HPDE6-E6E7 (cell line): ENCODE data around the gene BSDC1.
A peak's percentile ranks its signal among the peaks of the same experiment; 100 is the strongest.

ENCODE experiments used
- DNase-seq: peaks from one replicate; pipeline ENCODE4 v3.0.0; 2011; ENCODE audit warnings: missing footprints; ENCODE audit errors: extremely low spot score

Gene BSDC1

GRCh38 chr1:32336963-32337675, 57.1 kb downstream of the BSDC1 start:
- no peak for DNase-seq

- DNase-seq, result no peak
Observed at GRCh38 chr1:32336591-32336932, 57.7 kb downstream of the BSDC1 start.

GRCh38 chr1:32335790-32336590, 58.3 kb downstream of the BSDC1 start, which contains the start of gene MARCKSL1:
Gene MARCKSL1 (minus strand): TSS chr1:32336233. CDS start chr1:32336033, 200 bp downstream.
- DNase-seq, result peak; percentile 32

- DNase-seq, result no peak
Observed at GRCh38 chr1:32335535-32335789, 58.8 kb downstream of the BSDC1 start.

GRCh38 chr1:32334864-32335534, 59.2 kb downstream of the BSDC1 start:
- no peak for DNase-seq

GRCh38 chr1:32334274-32334861, 59.9 kb downstream of the BSDC1 start:
- DNase-seq, result no peak

- DNase-seq, result no peak
Observed at GRCh38 chr1:32333251-32333963, 60.8 kb downstream of the BSDC1 start.

GRCh38 chr1:32332290-32333079, 61.8 kb downstream of the BSDC1 start:
- peak; percentile 52 for DNase-seq

GRCh38 chr1:32331549-32331948, 62.7 kb downstream of the BSDC1 start:
- DNase-seq, result no peak

- no peak for DNase-seq
Observed at GRCh38 chr1:32330558-32331151, 63.6 kb downstream of the BSDC1 start.

GRCh38 chr1:32329931-32330466, 64.2 kb downstream of the BSDC1 start:
- DNase-seq, result no peak

- DNase-seq, result no peak
Observed at GRCh38 chr1:32327204-32327603, 67.0 kb downstream of the BSDC1 start.

GRCh38 chr1:32321712-32322291, 72.4 kb downstream of the BSDC1 start:
- no peak for DNase-seq

- DNase-seq, result no peak
Observed at GRCh38 chr1:32318127-32318869, 75.9 kb downstream of the BSDC1 start.

- no peak for DNase-seq
Observed at GRCh38 chr1:32316903-32317277, 77.4 kb downstream of the BSDC1 start.
